GM19193 (cell line): ENCODE data around the gene VWC2.

ENCODE experiments used
- POLR2A ChIP-seq: IDR thresholded peaks from 4 replicates; pipeline ENCODE4 v1.6.1; 2011; ENCODE audit not compliant: insufficient read depth, insufficient read length; ENCODE audit errors: extremely low read depth

The VWC2 gene

GRCh38 chr7:49775065-49775948 lies 1.9 kb downstream of the VWC2 start:
- no peak for TF ChIP-seq POLR2A

GRCh38 chr7:49775949-49776443 lies 2.6 kb downstream of the VWC2 start:
- TF ChIP-seq POLR2A = no peak

- TF ChIP-seq POLR2A = no peak
Observed at GRCh38 chr7:49776994-49777393, 3.6 kb downstream of the VWC2 start.

- no peak for TF ChIP-seq POLR2A
Observed at GRCh38 chr7:49778731-49779270, 5.4 kb downstream of the VWC2 start.

- TF ChIP-seq POLR2A = no peak
Observed at GRCh38 chr7:49780953-49781352, 7.5 kb downstream of the VWC2 start.

GRCh38 chr7:49781996-49782395 lies 8.6 kb downstream of the VWC2 start:
- no peak for TF ChIP-seq POLR2A

- TF ChIP-seq POLR2A = no peak
Observed at GRCh38 chr7:49783446-49783845, 10.0 kb downstream of the VWC2 start.

- TF ChIP-seq POLR2A = no peak
Observed at GRCh38 chr7:49787980-49788379, 14.5 kb downstream of the VWC2 start.

GRCh38 chr7:49788455-49789059 lies 15.1 kb downstream of the VWC2 start:
- TF ChIP-seq POLR2A = no peak

- TF ChIP-seq POLR2A = no peak
Observed at GRCh38 chr7:49789736-49790135, 16.3 kb downstream of the VWC2 start.

- TF ChIP-seq POLR2A = no peak
Observed at GRCh38 chr7:49790209-49790608, 16.8 kb downstream of the VWC2 start.

- TF ChIP-seq POLR2A = no peak
Observed at GRCh38 chr7:49791088-49791741, 17.8 kb downstream of the VWC2 start.

GRCh38 chr7:49797987-49798660 lies 24.7 kb downstream of the VWC2 start:
- no peak for TF ChIP-seq POLR2A

- no peak for TF ChIP-seq POLR2A
Observed at GRCh38 chr7:49800031-49800430, 26.6 kb downstream of the VWC2 start.

GRCh38 chr7:49802600-49802999 lies 29.2 kb downstream of the VWC2 start:
- no peak for TF ChIP-seq POLR2A
